C4-2B (cell line): ENCODE data around the gene TMEM129.

Experiments used
- ZFX ChIP-seq: fragments of 450-650 bp; IDR thresholded peaks from 2 replicates; pipeline ENCODE4 v1.6.1; 2017
- TF ChIP-seq, protein P1 (sequence below): fragments of 450-650 bp; conservative IDR thresholded peaks from 2 replicates; pipeline ENCODE4 v1.5.1; 2017; ENCODE audit warnings: mild to moderate bottlenecking

GRCh38 chr4:1675802-1676137 lies 45.4 kb downstream of the TMEM129 start:
- TF ChIP-seq, protein P1, sequence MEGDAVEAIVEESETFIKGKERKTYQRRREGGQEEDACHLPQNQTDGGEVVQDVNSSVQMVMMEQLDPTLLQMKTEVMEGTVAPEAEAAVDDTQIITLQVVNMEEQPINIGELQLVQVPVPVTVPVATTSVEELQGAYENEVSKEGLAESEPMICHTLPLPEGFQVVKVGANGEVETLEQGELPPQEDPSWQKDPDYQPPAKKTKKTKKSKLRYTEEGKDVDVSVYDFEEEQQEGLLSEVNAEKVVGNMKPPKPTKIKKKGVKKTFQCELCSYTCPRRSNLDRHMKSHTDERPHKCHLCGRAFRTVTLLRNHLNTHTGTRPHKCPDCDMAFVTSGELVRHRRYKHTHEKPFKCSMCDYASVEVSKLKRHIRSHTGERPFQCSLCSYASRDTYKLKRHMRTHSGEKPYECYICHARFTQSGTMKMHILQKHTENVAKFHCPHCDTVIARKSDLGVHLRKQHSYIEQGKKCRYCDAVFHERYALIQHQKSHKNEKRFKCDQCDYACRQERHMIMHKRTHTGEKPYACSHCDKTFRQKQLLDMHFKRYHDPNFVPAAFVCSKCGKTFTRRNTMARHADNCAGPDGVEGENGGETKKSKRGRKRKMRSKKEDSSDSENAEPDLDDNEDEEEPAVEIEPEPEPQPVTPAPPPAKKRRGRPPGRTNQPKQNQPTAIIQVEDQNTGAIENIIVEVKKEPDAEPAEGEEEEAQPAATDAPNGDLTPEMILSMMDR: no peak
- no peak for TF ChIP-seq ZFX
